Heart right ventricle (tissue), 16 donors: ENCODE data around the gene COL10A1. TPM values are rescaled to one million over a fixed set of nuclear protein-coding genes. Genes with fewer than 3 reads are reported as not detected.
A peak's percentile ranks its signal among the peaks of the same experiment; 100 is the strongest.

Experiments
- ATAC-seq, 8 donors: fragments of 200-7000 bp; cut with Tn5 transposase; one replicate each; pipeline ENCODE4 v1.9.1; 2020; ENCODE audit warnings: mild to moderate bottlenecking in 8 of 8, moderate library complexity in 8 of 8, moderate number of reproducible peaks in 1 of 8
- DNase-seq, 2 donors: peaks; one replicate each; pipeline ENCODE4 v3.0.0-alpha.2; 2020
- H3K27ac ChIP-seq, 10 donors: fragments of 200-600 bp; sonication (generic) in 2 of 10; one replicate each; pipeline versions ENCODE4 v1.5.0 to v1.8.0; 2020 to 2022; ENCODE audit warnings: mild to moderate bottlenecking in 3 of 10
- H3K27me3 ChIP-seq, 7 donors: fragments of 200-600 bp; one replicate each; pipeline ENCODE4 v1.8.0; 2021 to 2022; ENCODE audit warnings: mild to moderate bottlenecking in 2 of 7
- H3K36me3 ChIP-seq, 9 donors: fragments of 200-600 bp; sonication (generic) in 1 of 9; one replicate each; pipeline versions ENCODE4 v1.5.0 to v1.8.0; 2020 to 2022; ENCODE audit warnings: mild to moderate bottlenecking in 2 of 9
- H3K4me1 ChIP-seq, 9 donors: fragments of 200-600 bp; sonication (generic) in 1 of 9; one replicate each; pipeline versions ENCODE4 v1.5.0 to v1.8.0; 2020 to 2022; ENCODE audit warnings: mild to moderate bottlenecking in 4 of 9
- H3K4me3 ChIP-seq, 10 donors: fragments of 200-600 bp; sonication (generic) in 2 of 10; one replicate each; pipeline versions ENCODE4 v1.5.0 to v1.8.0; 2020 to 2022; ENCODE audit warnings: mild to moderate bottlenecking in 7 of 10, moderate library complexity in 2 of 10
- H3K9me3 ChIP-seq, 11 donors: fragments of 200-600 bp in 10 of 11; sonication (generic) in 2 of 11; one replicate each; pipeline versions ENCODE4 v1.5.0 to v1.8.0; 2013 to 2022; ENCODE audit warnings: mild to moderate bottlenecking in 2 of 11, control low read depth in 1 of 11, moderate library complexity in 1 of 11
- CTCF ChIP-seq, 9 donors: fragments of 200-600 bp; sonication (generic) in 2 of 9; IDR thresholded peaks; one replicate each; pipeline versions ENCODE4 v1.5.0 to v1.8.0; 2021 to 2022; ENCODE audit warnings: antibody characterized with exemption in 9 of 9, mild to moderate bottlenecking in 5 of 9, moderate library complexity in 1 of 9
- WGBS, 2 donors: extraction: QIAGEN DNeasy Blood & Tissue Kit; methylation state at CpG; one replicate each; pipeline ENCODE4 v1.1.7; 2013; ENCODE audit warnings: inconsistent platforms in 1 of 2; 5-methylcytosine and 5-hydroxymethylcytosine counted together
- intact Hi-C, 10 donors: fragments of 100-400 bp; cut with DNase I; formaldehyde crosslinking; loops; one replicate each; pipeline versions ENCODE4 v1.11.1 to v1.14.2; 2022
- polyA plus RNA-seq, 2 donors: library from polyadenylated mRNA; stranded (reverse); fragments of 200-250 nt; gene quantifications; one replicate each; pipeline ENCODE4 v1.2.3, GENCODE V29; 2013
- total RNA-seq, 10 donors: library from RNA; stranded (reverse); fragmentation: NEBNext Ultra II Directional in 3 of 10; extraction: Animal tissue kit (Norgen Biotek cat#: 25700) in 3 of 10; gene quantifications; one replicate each; pipeline versions ENCODE4 v1.2.1 to v1.2.4, GENCODE V29; 2021 to 2023
- donor health status: Arrhythmogenic right ventricular cardiomyopathy.
- donor health status: ischemic (EF 13 %, LVEDD 7.1; RV severe dilation, severe dysfunction).
- donor health status: healthy with polysubstance abuse.
- donor health status: DM: no; HTN: yes; CAD: no.
- donor health status: DM: no; HTN: no; CAD: no.
- donor health status: ischemic (EF 25% LVEDD 6.9; RV normal size, moderate dysfunction).
- donor health status: ischemic (EF 25% LVEDD 5.7; RV mildly dilated, moderate dysfunction).
- donor health status: healthy.
- donor health status: DM: yes; HTN: yes; CAD: no.
- donor health status: Ischemic cardiomyopathy.
- donor health status: ischemic (EF 35%, LVEDD 5.7; RV mildly dilated, moderate dysfunction).
- donor health status: nonischemic (EF 11% LVEDD 7.7; RV severe dilation, severe dysfunction).
- donor health status: DM: yes; HTN: yes; CAD: no.
- donor health status: PGD.
- donor health status: ischemic (EF 29% LVEDD 5.4; RV normal size, mild dysfunction).
- donor health status: nonischemic (EF 23%, LVEDD 6.1; RV moderate dilation, normal function).

The COL10A1 gene
- total and polyA plus RNA-seq, 12 donors: 0.01 to 3.1 (median 0.15) TPM; not detected in 5

DNA sequence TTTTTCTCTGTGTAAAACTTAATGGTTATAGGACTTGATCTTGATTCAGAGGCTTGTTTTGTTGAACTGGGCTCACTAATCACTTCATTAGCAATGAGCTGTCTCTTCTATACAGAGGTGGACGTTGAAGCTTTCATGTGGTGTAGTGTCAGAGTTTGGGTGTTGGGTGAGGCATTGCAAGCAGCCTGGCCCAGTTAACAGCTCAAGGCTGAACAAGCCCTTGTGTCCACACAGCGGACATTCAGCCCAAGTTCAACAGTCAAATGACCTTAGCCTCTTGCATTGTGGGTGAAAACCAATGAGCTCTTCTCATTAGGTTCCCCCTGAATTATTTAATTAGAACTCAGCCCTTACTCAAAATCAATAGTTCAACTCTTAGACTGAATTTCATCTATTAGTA lies 12.5 kb downstream of the COL10A1 start:
- intact Hi-C loops: no loop called here
- 92 to 93% methylated on average over 2 of the region's 2 CpGs for WGBS, 2 donors
- H3K36me3 ChIP-seq: peaks cover 0 to 99% (median 52%) of the 10 kb centered on the region in 9 donors

GRCh38 chr6:116111552-116112528 lies 14.1 kb downstream of the COL10A1 start:
- no peak for DNase-seq
- peaks cover 0 to 92% (median 47%) of the 10 kb centered on the region in 9 donors for H3K36me3 ChIP-seq
- H3K27me3 ChIP-seq: no peaks in the 10 kb centered on the region
- H3K4me1 ChIP-seq: peaks cover 0 to 2% (median under 1%) of the 10 kb centered on the region in 9 donors
- no peak overlapping the region for H3K27ac ChIP-seq
- whole genome bisulfite sequencing, 2 donors: 75 to 95% methylated on average over 5 of the region's 5 CpGs
- ATAC-seq: no peak
- intact Hi-C loops: no loop called here
- no peak overlapping the region for H3K4me3 ChIP-seq
- no peaks in the 10 kb centered on the region for H3K9me3 ChIP-seq
- TF ChIP-seq CTCF (IDR thresholded peaks at IDR 0.05): peak in 6 of 9 donors; percentile 25 to 58 (median 34)

More for the DNA sequence above, 12.5 kb downstream of the COL10A1 start:
- Histone ChIP-seq H3K4me1 (no peaks in the 10 kb centered on the region), H3K9me3 (no peaks in the 10 kb centered on the region), H3K4me3 (no peak overlapping the region), H3K27ac (no peak overlapping the region), H3K27me3 (no peaks in the 10 kb centered on the region)
- ATAC-seq (no peak), DNase-seq (no peak)
- no peak for TF ChIP-seq CTCF (IDR thresholded peaks at IDR 0.05)

DNA sequence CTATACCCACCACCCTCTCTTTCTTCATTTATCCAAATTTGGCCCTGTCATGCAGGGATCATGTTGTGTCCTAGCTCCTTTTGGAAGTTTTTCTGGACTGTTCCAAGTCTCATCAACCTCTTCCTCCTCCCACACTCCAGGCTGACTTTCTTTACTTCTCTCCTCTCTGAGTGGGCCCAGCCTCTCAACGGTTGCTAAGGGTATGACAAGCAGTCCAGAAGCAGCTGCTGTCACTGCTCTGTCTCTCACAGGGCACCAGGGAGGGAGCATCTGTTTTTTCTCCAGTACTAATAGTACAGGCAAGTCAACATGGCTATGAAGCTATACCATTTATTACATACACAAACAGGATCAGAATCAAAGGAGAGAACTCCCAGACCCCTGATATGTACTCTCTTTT lies 17.1 kb downstream of the COL10A1 start:
- Histone ChIP-seq H3K27ac (no peak overlapping the region), H3K27me3 (no peaks in the 10 kb centered on the region), H3K9me3 (no peaks in the 10 kb centered on the region), H3K36me3 (peaks cover 0 to 68% (median 44%) of the 10 kb centered on the region in 9 donors), H3K4me1 (peaks cover 3 to 31% (median 26%) of the 10 kb centered on the region in 9 donors), H3K4me3 (no peak overlapping the region)
- peak in 4 of 8 donors; percentile 31 to 51 (median 44) for ATAC-seq
- no peak for DNase-seq
- 14 to 22% methylated on average over 1 of the region's 1 CpG for WGBS, 2 donors
- intact Hi-C loops: loop anchor here in 1 of 10 donors (10.0 kb wide), 1 partner anchor 494 kb away; no protein-coding TSS in a partner anchor
- TF ChIP-seq CTCF (IDR thresholded peaks at IDR 0.05): no peak

- H3K9me3 ChIP-seq: no peaks in the 10 kb centered on the region
- no peak for ATAC-seq
- DNase-seq: no peak
- H3K36me3 ChIP-seq: peaks cover 0 to 41% (median 24%) of the 10 kb centered on the region in 9 donors
- intact Hi-C loops: loop anchor here in 1 of 10 donors (10.0 kb wide), 1 partner anchor 491 kb away; no protein-coding TSS in a partner anchor
- no peak overlapping the region for H3K4me3 ChIP-seq
- 14 to 28% methylated on average over 1 of the region's 1 CpG for WGBS, 2 donors
- peak overlapping the region in 2 of 10 donors; percentile 6 to 40 for H3K27ac ChIP-seq
- no peaks in the 10 kb centered on the region for H3K27me3 ChIP-seq
- no peak for TF ChIP-seq CTCF (IDR thresholded peaks at IDR 0.05)
- peaks cover 6 to 55% (median 50%) of the 10 kb centered on the region in 9 donors for H3K4me1 ChIP-seq
Observed at GRCh38 chr6:116106146-116106545, 19.8 kb downstream of the COL10A1 start.
